ENCODE results near the gene PABPN1L. TPM values are rescaled to one million over a fixed set of nuclear protein-coding genes. Genes with fewer than 3 reads are reported as not detected.

Gene PABPN1L
- total and polyA plus RNA-seq, 10 donors: 0.26 to 1.3 (median 0.70) TPM; not detected in 4

DNA sequence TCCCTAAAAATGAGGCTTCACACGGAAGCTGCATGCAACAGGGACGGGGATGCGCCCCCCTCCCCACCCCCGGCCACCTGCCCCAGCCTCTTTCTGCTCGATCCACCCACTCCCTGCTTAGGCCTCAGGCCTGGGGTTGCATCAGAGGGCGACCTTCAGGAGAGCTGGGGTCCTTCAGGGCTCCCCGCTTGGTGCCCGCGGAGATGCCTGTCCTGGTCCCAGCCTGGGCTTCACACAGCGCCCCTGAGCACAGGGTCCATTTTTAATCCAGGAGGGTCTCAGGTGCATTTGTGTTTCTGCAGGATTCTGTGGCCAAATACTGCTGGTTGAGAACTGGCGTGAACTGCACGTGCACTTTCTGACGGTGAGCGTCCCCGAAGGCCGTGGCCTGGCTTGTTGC lies 47.3 kb downstream of the PABPN1L start:
- TF ChIP-seq POLR2AphosphoS5 (IDR thresholded peaks at IDR 0.05) (no peak), POLR2A (IDR thresholded peaks at IDR 0.05) (no peak), CTCF (IDR thresholded peaks at IDR 0.05 in 8 of 11, conservative IDR thresholded peaks at IDR 0.05 in 3 of 11) (no peak)
- intact Hi-C loops (cut with DNase I; ENCODE audit: low total_unique reads): no loop called here
- Histone ChIP-seq H3K36me3 (peaks cover 0 to 72% (median 20%) of the 10 kb centered on the region in 6 donors), H3K27me3 (replicated peaks in 1 of 7) (no peaks in the 10 kb centered on the region), H3K4me1 (peaks cover 0 to 10% (median 0%) of the 10 kb centered on the region in 6 donors), H3K27ac (no peak overlapping the region), H3K4me3 (no peak overlapping the region), H3K9me3 (no peaks in the 10 kb centered on the region)
- 81 to 94% (median 88%) methylated on average over 6 to 16 of the region's 16 CpGs for whole genome bisulfite sequencing, 5 donors
- DNase-seq: no peak

DNA sequence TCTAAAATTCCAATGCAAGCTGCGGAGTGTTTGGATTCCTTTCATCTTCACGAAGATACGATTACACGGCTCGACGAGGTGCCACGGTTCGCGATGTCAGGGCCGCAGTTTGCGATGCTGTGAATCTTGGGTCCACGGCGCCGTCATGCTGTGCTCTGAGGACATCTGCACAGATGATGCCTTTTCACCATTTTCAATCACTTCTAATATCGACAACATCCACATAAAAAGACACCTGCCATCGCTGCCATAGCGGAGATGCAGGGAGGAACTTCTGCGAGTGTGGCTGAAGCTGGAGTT lies 47.9 kb downstream of the PABPN1L start:
- intact Hi-C loops (cut with DNase I; ENCODE audit: low total_unique reads): no loop called here
- Histone ChIP-seq H3K9me3 (no peaks in the 10 kb centered on the region), H3K4me1 (peaks cover 0 to 12% (median 0%) of the 10 kb centered on the region in 6 donors), H3K27me3 (replicated peaks in 1 of 7) (no peaks in the 10 kb centered on the region), H3K4me3 (no peak overlapping the region), H3K27ac (no peak overlapping the region), H3K36me3 (peaks cover 0 to 66% (median 20%) of the 10 kb centered on the region in 6 donors)
- WGBS, 5 donors: 90 to 97% (median 94%) methylated on average over 18 of the region's 18 CpGs
- DNase-seq: no peak
- no peak for TF ChIP-seq CTCF (IDR thresholded peaks at IDR 0.05 in 8 of 11, conservative IDR thresholded peaks at IDR 0.05 in 3 of 11)
- TF ChIP-seq POLR2AphosphoS5 (IDR thresholded peaks at IDR 0.05): no peak
- no peak for TF ChIP-seq POLR2A (IDR thresholded peaks at IDR 0.05)

- Histone ChIP-seq H3K27me3 (replicated peaks in 1 of 7) (no peaks in the 10 kb centered on the region), H3K9me3 (no peaks in the 10 kb centered on the region), H3K4me1 (peaks cover 0 to 18% (median 2%) of the 10 kb centered on the region in 6 donors), H3K36me3 (peaks cover 0 to 60% (median 19%) of the 10 kb centered on the region in 6 donors), H3K4me3 (no peak overlapping the region), H3K27ac (no peak overlapping the region)
- 82 to 90% (median 85%) methylated on average over 27 to 40 of the region's 40 CpGs for WGBS, 5 donors
- TF ChIP-seq POLR2AphosphoS5 (IDR thresholded peaks at IDR 0.05): peak in 1 of 3 donors; percentile 32
- TF ChIP-seq CTCF (IDR thresholded peaks at IDR 0.05 in 8 of 11, conservative IDR thresholded peaks at IDR 0.05 in 3 of 11): no peak
- DNase-seq: no peak
- intact Hi-C loops (cut with DNase I; ENCODE audit: low total_unique reads): no loop called here
Observed at GRCh38 chr16:88817785-88818574, 48.5 kb downstream of the PABPN1L start.

DNA sequence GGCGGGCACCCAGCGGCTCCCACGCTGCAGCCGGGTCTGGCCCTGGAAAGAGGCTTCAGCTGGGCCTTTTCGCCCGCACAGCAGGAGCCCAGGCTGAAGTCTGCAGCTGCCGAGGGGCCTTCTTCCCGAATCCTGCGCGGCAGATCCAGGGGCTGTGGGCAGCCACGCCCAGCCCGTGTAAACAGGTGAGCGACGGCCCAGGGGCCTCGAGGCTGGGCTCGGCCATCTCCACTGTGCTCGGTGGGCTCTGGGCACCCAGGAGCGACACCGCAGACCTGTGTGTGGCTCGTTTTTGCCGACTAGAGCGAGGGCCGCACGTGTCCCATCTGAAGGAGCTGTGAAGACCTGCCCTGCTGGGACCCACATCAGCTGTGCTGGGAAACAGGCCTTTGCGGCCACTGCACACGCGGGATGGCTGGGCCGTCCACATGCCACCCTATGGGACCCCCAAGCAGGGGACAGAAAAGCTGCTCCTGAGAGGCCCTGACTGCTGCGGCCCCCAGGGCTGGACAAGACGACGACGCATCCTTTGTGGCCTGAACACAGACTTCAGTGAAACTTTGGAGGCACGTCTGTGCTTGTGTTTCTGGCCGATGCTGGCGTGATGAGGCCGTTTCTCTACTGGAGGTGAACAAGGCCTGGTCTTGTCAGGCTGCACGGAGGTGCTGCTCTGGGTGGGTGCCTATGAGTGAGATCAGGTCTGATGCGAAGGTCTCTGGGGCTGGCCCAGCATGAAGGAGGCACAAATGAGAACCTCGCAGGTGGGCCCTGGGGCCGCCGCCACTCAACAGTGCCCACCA lies 49.5 kb downstream of the PABPN1L start:
- Histone ChIP-seq H3K36me3 (peaks cover 0 to 50% (median 8%) of the 10 kb centered on the region in 6 donors), H3K4me3 (no peak overlapping the region), H3K27ac (no peak overlapping the region), H3K27me3 (replicated peaks in 1 of 7) (no peaks in the 10 kb centered on the region), H3K9me3 (no peaks in the 10 kb centered on the region), H3K4me1 (peaks cover 4 to 28% (median 12%) of the 10 kb centered on the region in 6 donors)
- intact Hi-C loops (cut with DNase I; ENCODE audit: low total_unique reads): no loop called here
- WGBS, 5 donors: 90 to 94% (median 92%) methylated on average over 21 to 41 of the region's 41 CpGs
- TF ChIP-seq POLR2AphosphoS5 (IDR thresholded peaks at IDR 0.05) (peak in 2 of 3 donors; percentile 6 to 32), POLR2A (IDR thresholded peaks at IDR 0.05) (no peak)
- DNase-seq: no peak
